Measurements from ENCODE around the gene CSK. TPM values are rescaled to one million over a fixed set of nuclear protein-coding genes. Genes with fewer than 3 reads are reported as not detected.

Gene CSK
- total RNA-seq, 4 donors from 2014 or later, result 14.9 to 56.4 (median 24.5) TPM

- Histone ChIP-seq H3K4me3 (no peak overlapping the region), H3K9me3 (no peaks in the 10 kb centered on the region), H3K4me1 (peaks cover 0 to 14% (median 2%) of the 10 kb centered on the region in 4 donors), H3K27ac (no peak overlapping the region), H3K27me3 (peaks cover 0 to 48% of the 10 kb centered on the region in 2 donors), H3K36me3 (no peaks in the 10 kb centered on the region)
- TF ChIP-seq POLR2A (IDR thresholded peaks at IDR 0.05) (no peak), EP300 (IDR thresholded peaks at IDR 0.05) (no peak), CTCF (IDR thresholded peaks at IDR 0.05) (no peak)
- no peak for DNase-seq (ENCODE audit: low spot score in 2 of 2)
- WGBS, 2 donors, result 61 to 72% methylated on average over 6 of the region's 6 CpGs
These were observed 47.0 kb downstream of the CSK start for GRCh38 chr15:74828835-74829234.

- TF ChIP-seq POLR2A (IDR thresholded peaks at IDR 0.05), result no peak
- TF ChIP-seq EP300 (IDR thresholded peaks at IDR 0.05), result no peak
- TF ChIP-seq CTCF (IDR thresholded peaks at IDR 0.05), result no peak
- Histone ChIP-seq H3K4me3 (no peak overlapping the region), H3K4me1 (peaks cover 0 to 14% (median 2%) of the 10 kb centered on the region in 4 donors), H3K36me3 (no peaks in the 10 kb centered on the region), H3K27ac (no peak overlapping the region), H3K27me3 (peaks cover 0 to 48% of the 10 kb centered on the region in 2 donors), H3K9me3 (no peaks in the 10 kb centered on the region)
- DNase-seq (ENCODE audit: low spot score in 2 of 2), result no peak
- WGBS, 2 donors, result 54 to 61% methylated on average over 3 of the region's 3 CpGs
These were observed 47.6 kb downstream of the CSK start for GRCh38 chr15:74829486-74829885.

GRCh38 chr15:74829991-74830390, 48.1 kb downstream of the CSK start:
- Histone ChIP-seq H3K27ac (no peak overlapping the region), H3K27me3 (peaks cover 0 to 48% of the 10 kb centered on the region in 2 donors), H3K9me3 (no peaks in the 10 kb centered on the region), H3K4me3 (no peak overlapping the region), H3K4me1 (peaks cover 0 to 14% (median 2%) of the 10 kb centered on the region in 4 donors), H3K36me3 (no peaks in the 10 kb centered on the region)
- TF ChIP-seq POLR2A (IDR thresholded peaks at IDR 0.05) (no peak), EP300 (IDR thresholded peaks at IDR 0.05) (no peak), CTCF (IDR thresholded peaks at IDR 0.05) (no peak)
- WGBS, 2 donors, result 59 to 69% methylated on average over 6 of the region's 6 CpGs
- no peak for DNase-seq (ENCODE audit: low spot score in 2 of 2)

- Histone ChIP-seq H3K4me3 (no peak overlapping the region), H3K27me3 (peaks cover 0 to 44% of the 10 kb centered on the region in 2 donors), H3K4me1 (peaks cover 0 to 14% (median 2%) of the 10 kb centered on the region in 4 donors), H3K9me3 (no peaks in the 10 kb centered on the region), H3K36me3 (peaks cover 0 to 6% (median 0%) of the 10 kb centered on the region in 3 donors), H3K27ac (no peak overlapping the region)
- no peak for DNase-seq (ENCODE audit: low spot score in 2 of 2)
- TF ChIP-seq EP300 (IDR thresholded peaks at IDR 0.05), result no peak
- TF ChIP-seq CTCF (IDR thresholded peaks at IDR 0.05), result no peak
- no peak for TF ChIP-seq POLR2A (IDR thresholded peaks at IDR 0.05)
- WGBS, 2 donors, result 43 to 60% methylated on average over 5 of the region's 5 CpGs
These were observed 49.0 kb downstream of the CSK start for GRCh38 chr15:74830868-74831267.

- TF ChIP-seq EP300 (IDR thresholded peaks at IDR 0.05) (no peak), POLR2A (IDR thresholded peaks at IDR 0.05) (no peak), CTCF (IDR thresholded peaks at IDR 0.05) (no peak)
- Histone ChIP-seq H3K4me3 (no peak overlapping the region), H3K36me3 (peaks cover 0 to 17% (median 0%) of the 10 kb centered on the region in 3 donors), H3K9me3 (no peaks in the 10 kb centered on the region), H3K27ac (no peak overlapping the region), H3K27me3 (peaks cover 0 to 35% of the 10 kb centered on the region in 2 donors), H3K4me1 (peaks cover 0 to 4% (median 2%) of the 10 kb centered on the region in 4 donors)
- 50 to 58% methylated on average over 12 to 15 of the region's 15 CpGs for WGBS, 2 donors
- no peak for DNase-seq (ENCODE audit: low spot score in 2 of 2)
These were observed 50.1 kb downstream of the CSK start for GRCh38 chr15:74831813-74832495.
